K562 (cell line): ENCODE results near the gene FASTKD1. TPM values are rescaled to one million over a fixed set of nuclear protein-coding genes. Genes with fewer than 3 reads are reported as not detected.
A peak's percentile ranks its signal among the peaks of the same experiment; 100 is the strongest.

Experiments used
- CC2D1A ChIP-seq: fragments of 450-650 bp; IDR thresholded peaks from 2 replicates; pipeline ENCODE4 v1.6.1; 2017; ENCODE audit warnings: mild to moderate bottlenecking
- ZC3H4 ChIP-seq: sonication (generic); formaldehyde crosslinking; IDR thresholded peaks from 2 replicates; pipeline ENCODE4 v1.9.0; 2021; ENCODE audit warnings: missing genetic modification reagents, borderline replicate concordance
- ZNF507 ChIP-seq: conservative IDR thresholded peaks from 2 replicates; pipeline ENCODE4 v1.6.1; 2017; ENCODE audit warnings: missing genetic modification characterization, missing compliant biosample characterization
- polyA plus RNA-seq, 8 experiments: library from polyadenylated mRNA; depleted of rRNA in 4 of 8; stranded (reverse) in 5 of 8; unstranded in 3 of 8; fragments of >200 nt; fragmentation: Nextera tagmentation in 2 of 8; fragmentation: Illumina TruSeq in 1 of 8; extraction: Ambion mirVana in 2 of 8; extraction: Trizol in 1 of 8; gene quantifications; 2 replicates each; pipeline versions ENCODE4 v1.2.1 to v1.2.3, GENCODE V29; 2011 to 2014; ENCODE audit warnings: inconsistent platforms in 1 of 8, missing spikeins in 1 of 8
- total RNA-seq, 7 experiments: library from RNA; depleted of rRNA in 6 of 7; stranded (reverse); fragments of >200 nt in 6 of 7; fragmentation: Illumina TruSeq in 2 of 7; extraction: Trizol in 2 of 7; gene quantifications; 2 replicates each; pipeline versions ENCODE4 v1.2.1 to v1.2.3, GENCODE V29; 2011 to 2021; ENCODE audit warnings: low replicate concordance in 1 of 7
- TF ChIP-seq, protein P1 (sequence below): sonication (generic); formaldehyde crosslinking; IDR thresholded peaks from 2 replicates; pipeline ENCODE4 v1.8.0; 2023; ENCODE audit warnings: missing genetic modification reagents, mild to moderate bottlenecking, borderline replicate concordance
- TF ChIP-seq, protein P2 (sequence below): fragments of 250-450 bp; sonication (Bioruptor Pico); IDR thresholded peaks from 2 replicates; pipeline ENCODE4 v1.6.1; 2021; ENCODE audit warnings: mild to moderate bottlenecking
- TF ChIP-seq, protein P3 (sequence below): sonication (generic); formaldehyde crosslinking; IDR thresholded peaks from 2 replicates; pipeline ENCODE4 v1.8.0; 2022; ENCODE audit warnings: missing genetic modification reagents, mild to moderate bottlenecking, moderate library complexity, borderline replicate concordance
- TF ChIP-seq, protein P4 (sequence below): fragments of 200-600 bp; sonication (generic); IDR thresholded peaks from one replicate; pipeline ENCODE4 v1.6.1; 2012; ENCODE audit warnings: mild to moderate bottlenecking, low read depth, low read length, inconsistent platforms

FASTKD1 gene
- total and polyA plus RNA-seq, 9 of the 15 experiments (the other 6 are each of a cell fraction or from before 2014, with no cell fraction given), result 63.5 to 134 (median 119) TPM

DNA sequence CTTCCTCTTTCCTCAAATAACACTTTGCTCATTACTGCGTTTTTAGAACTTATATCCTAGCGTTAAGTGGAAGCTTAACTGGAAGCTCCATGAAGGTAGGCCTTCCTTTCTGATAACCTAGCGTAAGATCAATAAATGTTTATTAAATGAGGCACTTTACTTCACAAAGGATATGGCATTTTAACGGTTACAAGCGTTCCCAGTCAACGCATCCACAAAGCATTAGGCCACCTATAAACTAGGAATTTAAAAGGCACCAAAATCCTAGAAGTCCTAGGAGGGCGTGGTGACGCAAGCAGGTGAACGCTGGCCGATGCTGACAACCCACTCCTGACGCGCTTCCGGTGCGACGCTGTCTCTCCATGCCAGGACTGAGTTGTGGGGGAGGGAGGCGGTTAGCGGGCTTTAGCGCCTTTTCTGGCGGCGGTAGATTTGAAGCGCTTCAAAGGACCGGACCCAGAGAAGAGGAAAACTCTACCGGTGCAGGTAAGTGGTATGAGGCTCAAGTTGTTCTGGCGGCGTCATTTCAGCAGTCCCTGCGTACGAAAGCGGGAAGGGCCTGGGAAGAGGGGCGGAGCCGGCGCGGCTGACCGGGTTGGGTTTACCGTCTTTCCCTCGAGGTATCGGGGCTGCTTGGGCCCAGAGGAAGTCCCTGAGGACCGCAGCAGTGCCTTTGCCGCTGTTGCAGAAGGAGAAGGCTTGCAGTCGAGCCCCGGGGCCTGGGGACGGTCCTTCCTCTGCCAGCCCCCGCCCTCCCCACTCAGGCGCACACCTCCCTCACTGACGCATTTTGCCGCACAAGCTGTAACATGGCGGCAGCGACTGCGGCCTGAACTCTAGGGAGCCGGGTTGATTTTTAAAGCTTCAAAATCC lies 10.6 kb upstream of the FASTKD1 start, which contains the start of gene PPIG (continued):
- TF ChIP-seq, protein P1, sequence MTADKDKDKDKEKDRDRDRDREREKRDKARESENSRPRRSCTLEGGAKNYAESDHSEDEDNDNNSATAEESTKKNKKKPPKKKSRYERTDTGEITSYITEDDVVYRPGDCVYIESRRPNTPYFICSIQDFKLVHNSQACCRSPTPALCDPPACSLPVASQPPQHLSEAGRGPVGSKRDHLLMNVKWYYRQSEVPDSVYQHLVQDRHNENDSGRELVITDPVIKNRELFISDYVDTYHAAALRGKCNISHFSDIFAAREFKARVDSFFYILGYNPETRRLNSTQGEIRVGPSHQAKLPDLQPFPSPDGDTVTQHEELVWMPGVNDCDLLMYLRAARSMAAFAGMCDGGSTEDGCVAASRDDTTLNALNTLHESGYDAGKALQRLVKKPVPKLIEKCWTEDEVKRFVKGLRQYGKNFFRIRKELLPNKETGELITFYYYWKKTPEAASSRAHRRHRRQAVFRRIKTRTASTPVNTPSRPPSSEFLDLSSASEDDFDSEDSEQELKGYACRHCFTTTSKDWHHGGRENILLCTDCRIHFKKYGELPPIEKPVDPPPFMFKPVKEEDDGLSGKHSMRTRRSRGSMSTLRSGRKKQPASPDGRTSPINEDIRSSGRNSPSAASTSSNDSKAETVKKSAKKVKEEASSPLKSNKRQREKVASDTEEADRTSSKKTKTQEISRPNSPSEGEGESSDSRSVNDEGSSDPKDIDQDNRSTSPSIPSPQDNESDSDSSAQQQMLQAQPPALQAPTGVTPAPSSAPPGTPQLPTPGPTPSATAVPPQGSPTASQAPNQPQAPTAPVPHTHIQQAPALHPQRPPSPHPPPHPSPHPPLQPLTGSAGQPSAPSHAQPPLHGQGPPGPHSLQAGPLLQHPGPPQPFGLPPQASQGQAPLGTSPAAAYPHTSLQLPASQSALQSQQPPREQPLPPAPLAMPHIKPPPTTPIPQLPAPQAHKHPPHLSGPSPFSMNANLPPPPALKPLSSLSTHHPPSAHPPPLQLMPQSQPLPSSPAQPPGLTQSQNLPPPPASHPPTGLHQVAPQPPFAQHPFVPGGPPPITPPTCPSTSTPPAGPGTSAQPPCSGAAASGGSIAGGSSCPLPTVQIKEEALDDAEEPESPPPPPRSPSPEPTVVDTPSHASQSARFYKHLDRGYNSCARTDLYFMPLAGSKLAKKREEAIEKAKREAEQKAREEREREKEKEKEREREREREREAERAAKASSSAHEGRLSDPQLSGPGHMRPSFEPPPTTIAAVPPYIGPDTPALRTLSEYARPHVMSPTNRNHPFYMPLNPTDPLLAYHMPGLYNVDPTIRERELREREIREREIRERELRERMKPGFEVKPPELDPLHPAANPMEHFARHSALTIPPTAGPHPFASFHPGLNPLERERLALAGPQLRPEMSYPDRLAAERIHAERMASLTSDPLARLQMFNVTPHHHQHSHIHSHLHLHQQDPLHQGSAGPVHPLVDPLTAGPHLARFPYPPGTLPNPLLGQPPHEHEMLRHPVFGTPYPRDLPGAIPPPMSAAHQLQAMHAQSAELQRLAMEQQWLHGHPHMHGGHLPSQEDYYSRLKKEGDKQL (CRISPR knock-in tag), result 0 out of 2 replicates have a peak, but pooled peaks have one; percentile 72
- TF ChIP-seq ZC3H4 (CRISPR knock-in tag) (no peak), CC2D1A (peak; percentile 98), ZNF507 (tag) (no peak)
- TF ChIP-seq, protein P2, sequence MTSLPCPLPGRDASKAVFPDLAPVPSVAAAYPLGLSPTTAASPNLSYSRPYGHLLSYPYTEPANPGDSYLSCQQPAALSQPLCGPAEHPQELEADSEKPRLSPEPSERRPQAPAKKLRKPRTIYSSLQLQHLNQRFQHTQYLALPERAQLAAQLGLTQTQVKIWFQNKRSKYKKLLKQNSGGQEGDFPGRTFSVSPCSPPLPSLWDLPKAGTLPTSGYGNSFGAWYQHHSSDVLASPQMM (CRISPR knock-in tag), result no peak
- TF ChIP-seq, protein P3, sequence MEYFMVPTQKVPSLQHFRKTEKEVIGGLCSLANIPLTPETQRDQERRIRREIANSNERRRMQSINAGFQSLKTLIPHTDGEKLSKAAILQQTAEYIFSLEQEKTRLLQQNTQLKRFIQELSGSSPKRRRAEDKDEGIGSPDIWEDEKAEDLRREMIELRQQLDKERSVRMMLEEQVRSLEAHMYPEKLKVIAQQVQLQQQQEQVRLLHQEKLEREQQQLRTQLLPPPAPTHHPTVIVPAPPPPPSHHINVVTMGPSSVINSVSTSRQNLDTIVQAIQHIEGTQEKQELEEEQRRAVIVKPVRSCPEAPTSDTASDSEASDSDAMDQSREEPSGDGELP (CRISPR knock-in tag), result peak; percentile 87
- TF ChIP-seq, protein P4, sequence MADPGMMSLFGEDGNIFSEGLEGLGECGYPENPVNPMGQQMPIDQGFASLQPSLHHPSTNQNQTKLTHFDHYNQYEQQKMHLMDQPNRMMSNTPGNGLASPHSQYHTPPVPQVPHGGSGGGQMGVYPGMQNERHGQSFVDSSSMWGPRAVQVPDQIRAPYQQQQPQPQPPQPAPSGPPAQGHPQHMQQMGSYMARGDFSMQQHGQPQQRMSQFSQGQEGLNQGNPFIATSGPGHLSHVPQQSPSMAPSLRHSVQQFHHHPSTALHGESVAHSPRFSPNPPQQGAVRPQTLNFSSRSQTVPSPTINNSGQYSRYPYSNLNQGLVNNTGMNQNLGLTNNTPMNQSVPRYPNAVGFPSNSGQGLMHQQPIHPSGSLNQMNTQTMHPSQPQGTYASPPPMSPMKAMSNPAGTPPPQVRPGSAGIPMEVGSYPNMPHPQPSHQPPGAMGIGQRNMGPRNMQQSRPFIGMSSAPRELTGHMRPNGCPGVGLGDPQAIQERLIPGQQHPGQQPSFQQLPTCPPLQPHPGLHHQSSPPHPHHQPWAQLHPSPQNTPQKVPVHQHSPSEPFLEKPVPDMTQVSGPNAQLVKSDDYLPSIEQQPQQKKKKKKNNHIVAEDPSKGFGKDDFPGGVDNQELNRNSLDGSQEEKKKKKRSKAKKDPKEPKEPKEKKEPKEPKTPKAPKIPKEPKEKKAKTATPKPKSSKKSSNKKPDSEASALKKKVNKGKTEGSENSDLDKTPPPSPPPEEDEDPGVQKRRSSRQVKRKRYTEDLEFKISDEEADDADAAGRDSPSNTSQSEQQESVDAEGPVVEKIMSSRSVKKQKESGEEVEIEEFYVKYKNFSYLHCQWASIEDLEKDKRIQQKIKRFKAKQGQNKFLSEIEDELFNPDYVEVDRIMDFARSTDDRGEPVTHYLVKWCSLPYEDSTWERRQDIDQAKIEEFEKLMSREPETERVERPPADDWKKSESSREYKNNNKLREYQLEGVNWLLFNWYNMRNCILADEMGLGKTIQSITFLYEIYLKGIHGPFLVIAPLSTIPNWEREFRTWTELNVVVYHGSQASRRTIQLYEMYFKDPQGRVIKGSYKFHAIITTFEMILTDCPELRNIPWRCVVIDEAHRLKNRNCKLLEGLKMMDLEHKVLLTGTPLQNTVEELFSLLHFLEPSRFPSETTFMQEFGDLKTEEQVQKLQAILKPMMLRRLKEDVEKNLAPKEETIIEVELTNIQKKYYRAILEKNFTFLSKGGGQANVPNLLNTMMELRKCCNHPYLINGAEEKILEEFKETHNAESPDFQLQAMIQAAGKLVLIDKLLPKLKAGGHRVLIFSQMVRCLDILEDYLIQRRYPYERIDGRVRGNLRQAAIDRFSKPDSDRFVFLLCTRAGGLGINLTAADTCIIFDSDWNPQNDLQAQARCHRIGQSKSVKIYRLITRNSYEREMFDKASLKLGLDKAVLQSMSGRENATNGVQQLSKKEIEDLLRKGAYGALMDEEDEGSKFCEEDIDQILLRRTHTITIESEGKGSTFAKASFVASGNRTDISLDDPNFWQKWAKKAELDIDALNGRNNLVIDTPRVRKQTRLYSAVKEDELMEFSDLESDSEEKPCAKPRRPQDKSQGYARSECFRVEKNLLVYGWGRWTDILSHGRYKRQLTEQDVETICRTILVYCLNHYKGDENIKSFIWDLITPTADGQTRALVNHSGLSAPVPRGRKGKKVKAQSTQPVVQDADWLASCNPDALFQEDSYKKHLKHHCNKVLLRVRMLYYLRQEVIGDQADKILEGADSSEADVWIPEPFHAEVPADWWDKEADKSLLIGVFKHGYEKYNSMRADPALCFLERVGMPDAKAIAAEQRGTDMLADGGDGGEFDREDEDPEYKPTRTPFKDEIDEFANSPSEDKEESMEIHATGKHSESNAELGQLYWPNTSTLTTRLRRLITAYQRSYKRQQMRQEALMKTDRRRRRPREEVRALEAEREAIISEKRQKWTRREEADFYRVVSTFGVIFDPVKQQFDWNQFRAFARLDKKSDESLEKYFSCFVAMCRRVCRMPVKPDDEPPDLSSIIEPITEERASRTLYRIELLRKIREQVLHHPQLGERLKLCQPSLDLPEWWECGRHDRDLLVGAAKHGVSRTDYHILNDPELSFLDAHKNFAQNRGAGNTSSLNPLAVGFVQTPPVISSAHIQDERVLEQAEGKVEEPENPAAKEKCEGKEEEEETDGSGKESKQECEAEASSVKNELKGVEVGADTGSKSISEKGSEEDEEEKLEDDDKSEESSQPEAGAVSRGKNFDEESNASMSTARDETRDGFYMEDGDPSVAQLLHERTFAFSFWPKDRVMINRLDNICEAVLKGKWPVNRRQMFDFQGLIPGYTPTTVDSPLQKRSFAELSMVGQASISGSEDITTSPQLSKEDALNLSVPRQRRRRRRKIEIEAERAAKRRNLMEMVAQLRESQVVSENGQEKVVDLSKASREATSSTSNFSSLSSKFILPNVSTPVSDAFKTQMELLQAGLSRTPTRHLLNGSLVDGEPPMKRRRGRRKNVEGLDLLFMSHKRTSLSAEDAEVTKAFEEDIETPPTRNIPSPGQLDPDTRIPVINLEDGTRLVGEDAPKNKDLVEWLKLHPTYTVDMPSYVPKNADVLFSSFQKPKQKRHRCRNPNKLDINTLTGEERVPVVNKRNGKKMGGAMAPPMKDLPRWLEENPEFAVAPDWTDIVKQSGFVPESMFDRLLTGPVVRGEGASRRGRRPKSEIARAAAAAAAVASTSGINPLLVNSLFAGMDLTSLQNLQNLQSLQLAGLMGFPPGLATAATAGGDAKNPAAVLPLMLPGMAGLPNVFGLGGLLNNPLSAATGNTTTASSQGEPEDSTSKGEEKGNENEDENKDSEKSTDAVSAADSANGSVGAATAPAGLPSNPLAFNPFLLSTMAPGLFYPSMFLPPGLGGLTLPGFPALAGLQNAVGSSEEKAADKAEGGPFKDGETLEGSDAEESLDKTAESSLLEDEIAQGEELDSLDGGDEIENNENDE, result no peak
